T-cell (primary cell): ENCODE results near the gene ITSN1. TPM values are rescaled to one million over a fixed set of nuclear protein-coding genes. Genes with fewer than 3 reads are reported as not detected.
"Not testable (repeated sequence)": the region's sequence is repeated elsewhere in the genome, so short reads cannot be mapped to it uniquely, and the experiment has no call there.

Experiments
- ATAC-seq, 4 experiments: fragments of 200-7000 bp in 3 of 4; fragments of 150-1000 bp in 1 of 4; cut with Tn5 transposase; replicated peaks in 1 of 4; 1 replicate in 3 of 4; 2 replicates in 1 of 4; pipeline ENCODE4 v1.10.0; 2021; ENCODE audit warnings: moderate library complexity in 3 of 4, mild to moderate bottlenecking in 2 of 4, moderate number of reproducible peaks in 1 of 4
- CTCF ChIA-PET, 2 donors: fragments of 300-600 bp; sonication (Branson Sonifier 250); formaldehyde crosslinking; loops; one replicate each; lab custom pipeline; 2022; ENCODE audit warnings: antibody characterized with exemption in 2 of 2; lab: Charles Lee
- POLR2A ChIA-PET, 2 donors: fragments of 300-600 bp; sonication (Branson Sonifier 250); formaldehyde crosslinking; loops; one replicate each; lab custom pipeline; 2022; ENCODE audit warnings: antibody characterized with exemption in 2 of 2; lab: Charles Lee
- DNase-seq, 35 experiments: peaks; one replicate each; pipeline versions ENCODE4 v3.0.0 to v3.0.0-alpha.2; 2013 to 2023
- H3K27ac ChIP-seq: one replicate; pipeline ENCODE4 v1.5.1; 2013; ENCODE audit warnings: low read length
- H3K27me3 ChIP-seq, 2 experiments: replicated peaks in 1 of 2; 1 replicate in 1 of 2; 2 replicates in 1 of 2; pipeline versions ENCODE4 v1.6.1 to v1.7.0; 2013; ENCODE audit warnings: low read length in 1 of 2, mixed read lengths in 1 of 2; ENCODE audit not compliant: control insufficient read depth in 2 of 2, insufficient read depth in 2 of 2; ENCODE audit errors: extremely low read depth in 1 of 2
- H3K36me3 ChIP-seq, 2 donors: 1 replicate in 1 of 2; 2 replicates in 1 of 2; pipeline versions ENCODE4 v1.6.1 to v1.7.0; 2013; ENCODE audit warnings: low read length in 1 of 2; ENCODE audit not compliant: control insufficient read depth in 2 of 2, insufficient read depth in 1 of 2; ENCODE audit errors: extremely low read depth in 1 of 2
- H3K4me1 ChIP-seq, 2 experiments: 1 replicate in 1 of 2; 2 replicates in 1 of 2; pipeline versions ENCODE4 v1.6.1 to v1.7.0; 2013; ENCODE audit warnings: low read length in 2 of 2, mixed read lengths in 1 of 2; ENCODE audit not compliant: insufficient read depth in 2 of 2, control insufficient read depth in 1 of 2; ENCODE audit errors: extremely low read depth in 1 of 2
- H3K4me3 ChIP-seq, 2 donors: 1 replicate in 1 of 2; 2 replicates in 1 of 2; pipeline versions ENCODE4 v1.5.1 to v1.7.0; 2013; ENCODE audit warnings: mild to moderate bottlenecking in 2 of 2, low read length in 1 of 2, moderate library complexity in 1 of 2; ENCODE audit not compliant: control insufficient read depth in 1 of 2; ENCODE audit errors: extremely low read depth in 1 of 2
- H3K9me3 ChIP-seq: 2 replicates; pipeline ENCODE4 v1.7.0; 2013
- H3K27ac Mint-ChIP-seq, 2 donors: one replicate each; pipeline ENCODE4 v1.8.0; 2020 to 2021; ENCODE audit warnings: mild to moderate bottlenecking in 2 of 2, mixed read lengths in 2 of 2
- H3K27me3 Mint-ChIP-seq, 2 donors: one replicate each; pipeline ENCODE4 v1.8.0; 2021 to 2022; ENCODE audit warnings: mixed read lengths in 2 of 2
- H3K36me3 Mint-ChIP-seq: one replicate; pipeline ENCODE4 v1.8.0; 2021; ENCODE audit warnings: mixed read lengths
- H3K4me1 Mint-ChIP-seq, 3 donors: one replicate each; pipeline ENCODE4 v1.8.0; 2020 to 2022; ENCODE audit warnings: mixed read lengths in 3 of 3, mild to moderate bottlenecking in 1 of 3
- H3K4me3 Mint-ChIP-seq, 3 donors: one replicate each; pipeline ENCODE4 v1.8.0; 2020 to 2022; ENCODE audit warnings: mild to moderate bottlenecking in 3 of 3, mixed read lengths in 3 of 3, moderate library complexity in 3 of 3
- H3K9me3 Mint-ChIP-seq, 3 donors: one replicate each; pipeline ENCODE4 v1.8.0; 2020 to 2022; ENCODE audit warnings: mixed read lengths in 3 of 3
- WGBS: methylation state at CpG from one replicate; pipeline ENCODE4 v1.1.5; 2013; ENCODE audit warnings: missing lambda C conversion rate; ENCODE audit not compliant: insufficient coverage; 5-methylcytosine and 5-hydroxymethylcytosine counted together
- total RNA-seq, 35 experiments: library from RNA in 6 of 35; stranded (reverse) in 6 of 35; fragments of 120-200 nt in 1 of 35; gene quantifications; one replicate each; pipeline versions ENCODE4 v1.2.1 to v1.2.4 and lab custom pipeline; 2013 to 2026

Gene ITSN1
- total RNA-seq, 5 donors from 2014 or later (not counting 1 experiment from before 2014, with no cell fraction given) = 2.3 to 3.9 (median 3.0) TPM

GRCh38 chr21:33865176-33865575 is 222.9 kb downstream of the ITSN1 start:
- Histone ChIP-seq H3K27me3 (peaks cover 0 to 20% of the 10 kb centered on the region in 2 experiments), H3K4me1 (no peaks in the 10 kb centered on the region), H3K27ac (no peak overlapping the region), H3K36me3 (no peaks in the 10 kb centered on the region), H3K4me3 (no peak overlapping the region), H3K9me3 (no peaks in the 10 kb centered on the region)
- H3K9me3 Mint-ChIP-seq = no peaks in the 10 kb centered on the region
- ChIA-PET CTCF (no interaction called here), POLR2A (no interaction called here)
- peaks cover 5 to 9% of the 10 kb centered on the region in 2 donors for H3K27me3 Mint-ChIP-seq
- no peak overlapping the region for H3K4me3 Mint-ChIP-seq
- no peak overlapping the region for H3K27ac Mint-ChIP-seq
- WGBS = 92% methylated on average over 9 of the region's 9 CpGs
- ATAC-seq = no peak
- DNase-seq = no peak
- peaks cover 0 to 2% (median 1%) of the 10 kb centered on the region in 3 donors for H3K4me1 Mint-ChIP-seq
- H3K36me3 Mint-ChIP-seq = no peaks in the 10 kb centered on the region

DNA sequence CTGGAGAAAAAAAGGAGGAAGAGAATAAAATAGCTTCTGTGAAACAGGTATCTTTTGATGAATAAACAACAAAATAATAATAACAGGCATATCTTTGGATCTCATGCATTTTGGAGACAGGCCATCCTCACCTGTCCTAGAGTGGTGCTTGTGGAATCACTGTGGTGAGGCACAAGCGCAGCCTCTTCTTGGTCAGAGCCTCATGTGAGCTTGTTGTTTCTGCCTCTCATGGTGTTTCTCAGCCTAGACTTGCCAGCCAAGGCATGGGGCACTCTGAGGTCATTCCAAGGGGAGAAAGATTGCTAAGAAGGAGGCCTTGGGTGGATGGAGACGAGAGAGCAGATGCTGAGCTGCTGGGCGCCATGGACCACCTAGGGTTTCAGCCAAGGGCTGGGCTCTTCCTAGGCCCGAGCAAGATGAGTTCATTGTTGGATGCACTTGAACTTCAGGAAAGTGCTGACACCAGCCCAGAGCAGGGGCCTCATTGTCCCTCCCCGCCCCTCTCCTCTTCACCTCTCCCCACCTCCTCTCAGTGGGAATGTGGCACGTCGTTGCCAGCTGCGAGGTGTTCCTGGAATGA is 223.8 kb downstream of the ITSN1 start:
- ChIA-PET POLR2A (no interaction called here), CTCF (no interaction called here)
- Histone ChIP-seq H3K36me3 (no peaks in the 10 kb centered on the region), H3K4me1 (no peaks in the 10 kb centered on the region), H3K27ac (no peak overlapping the region), H3K9me3 (no peaks in the 10 kb centered on the region), H3K27me3 (peaks cover 0 to 13% of the 10 kb centered on the region in 2 experiments), H3K4me3 (no peak overlapping the region)
- Mint-ChIP-seq H3K27ac (no peak overlapping the region), H3K36me3 (no peaks in the 10 kb centered on the region), H3K4me3 (no peak overlapping the region), H3K4me1 (peaks cover 0 to 2% (median 1%) of the 10 kb centered on the region in 3 donors), H3K9me3 (no peaks in the 10 kb centered on the region), H3K27me3 (peaks cover 5 to 6% of the 10 kb centered on the region in 2 donors)
- DNase-seq (no peak), ATAC-seq (no peak)
- 78% methylated on average over 4 of the region's 8 CpGs for WGBS

DNA sequence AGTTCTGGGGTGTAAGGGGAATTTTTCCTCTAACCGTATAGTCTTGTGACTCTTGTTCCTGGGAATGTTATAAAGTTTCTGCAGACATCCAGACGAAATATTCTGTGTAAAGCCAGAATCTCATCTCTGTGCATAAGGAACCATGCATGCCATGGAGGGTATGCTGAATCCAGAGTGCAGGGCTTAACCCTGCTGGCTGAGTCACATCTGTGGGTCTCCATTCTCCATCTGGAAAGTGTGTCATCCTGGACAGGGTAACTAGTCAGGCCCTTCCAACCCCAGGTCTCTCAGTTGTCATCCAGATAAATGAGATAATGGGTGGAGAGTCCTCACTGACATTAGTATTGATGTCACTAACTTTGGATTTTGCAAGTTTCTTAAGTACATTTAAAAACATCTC is 224.5 kb downstream of the ITSN1 start:
- Mint-ChIP-seq H3K27me3 (peaks cover 5 to 6% of the 10 kb centered on the region in 2 donors), H3K36me3 (no peaks in the 10 kb centered on the region), H3K9me3 (no peaks in the 10 kb centered on the region), H3K4me1 (peaks cover 0 to 2% (median 1%) of the 10 kb centered on the region in 3 donors), H3K27ac (no peak overlapping the region), H3K4me3 (no peak overlapping the region)
- no peaks in the 10 kb centered on the region for H3K4me1 ChIP-seq
- no peaks in the 10 kb centered on the region for H3K36me3 ChIP-seq
- no peak for ATAC-seq
- H3K4me3 ChIP-seq = no peak overlapping the region
- WGBS = 67% methylated on average over 1 of the region's 2 CpGs
- peaks cover 0 to 13% of the 10 kb centered on the region in 2 experiments for H3K27me3 ChIP-seq
- no peaks in the 10 kb centered on the region for H3K9me3 ChIP-seq
- no peak overlapping the region for H3K27ac ChIP-seq
- DNase-seq = no peak
- POLR2A ChIA-PET = no interaction called here
- CTCF ChIA-PET = no interaction called here

- H3K27ac Mint-ChIP-seq, H3K4me1 Mint-ChIP-seq, DNase-seq, ATAC-seq, H3K9me3 Mint-ChIP-seq, POLR2A ChIA-PET, H3K4me3 ChIP-seq, H3K9me3 ChIP-seq, H3K27ac ChIP-seq, H3K36me3 Mint-ChIP-seq, H3K36me3 ChIP-seq, H3K27me3 Mint-ChIP-seq, H3K4me1 ChIP-seq: not testable (repeated sequence)
- H3K27me3 ChIP-seq = peaks cover 0 to 13% of the 10 kb centered on the region in 2 experiments
- WGBS = no CpG with 5 or more reads among the region's 13 CpGs
- H3K4me3 Mint-ChIP-seq = peak overlapping the region; percentile 52 to 64 (median 59)
- CTCF ChIA-PET = interaction anchor here (0.6 kb wide), 3 partner anchors 32 to 162 kb away, joined by 3 to 4 read pairs (median 3); no protein-coding TSS in a partner anchor
Measured at GRCh38 chr21:33867868-33868267, 225.6 kb downstream of the ITSN1 start.

DNA sequence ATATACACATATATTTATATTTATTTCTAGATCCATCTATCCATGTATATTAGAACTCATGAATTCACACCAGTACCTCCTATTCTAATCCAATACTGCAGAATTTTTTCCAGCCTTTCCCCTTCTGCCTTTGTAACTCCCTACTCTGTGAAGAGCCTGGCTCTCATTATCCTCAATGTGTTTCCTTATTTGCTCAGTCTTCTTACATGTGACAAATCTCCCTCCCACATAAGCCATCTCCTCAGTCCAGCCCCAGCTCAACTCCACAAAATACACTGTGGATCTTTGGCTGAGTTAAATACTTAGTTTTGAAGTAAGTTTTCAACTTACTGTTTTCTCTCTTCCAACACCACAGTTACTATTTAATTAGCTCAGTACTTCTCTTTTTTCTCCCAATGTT is 227.6 kb downstream of the ITSN1 start:
- peaks cover 0 to 2% (median 1%) of the 10 kb centered on the region in 3 donors for H3K4me1 Mint-ChIP-seq
- Histone ChIP-seq H3K27ac (no peak overlapping the region), H3K4me1 (no peaks in the 10 kb centered on the region), H3K4me3 (no peak overlapping the region), H3K36me3 (no peaks in the 10 kb centered on the region), H3K9me3 (no peaks in the 10 kb centered on the region), H3K27me3 (peaks cover 0 to 15% of the 10 kb centered on the region in 2 experiments)
- no peak overlapping the region for H3K4me3 Mint-ChIP-seq
- ChIA-PET POLR2A (no interaction called here), CTCF (interaction anchor here in 1 of 2 donors (1.0 kb wide), 1 partner anchor 478 kb away, joined by 3 read pairs; no protein-coding TSS in a partner anchor)
- H3K36me3 Mint-ChIP-seq = no peaks in the 10 kb centered on the region
- peaks cover 0 to 2% of the 10 kb centered on the region in 2 donors for H3K27me3 Mint-ChIP-seq
- H3K27ac Mint-ChIP-seq = no peak overlapping the region
- no peaks in the 10 kb centered on the region for H3K9me3 Mint-ChIP-seq
- DNase-seq (no peak), ATAC-seq (no peak)

GRCh38 chr21:33870768-33871167 is 228.5 kb downstream of the ITSN1 start:
- Histone ChIP-seq H3K27me3 (peaks cover 0 to 17% of the 10 kb centered on the region in 2 experiments), H3K36me3 (no peaks in the 10 kb centered on the region), H3K4me1 (no peaks in the 10 kb centered on the region), H3K9me3 (no peaks in the 10 kb centered on the region), H3K4me3 (no peak overlapping the region), H3K27ac (no peak overlapping the region)
- Mint-ChIP-seq H3K36me3 (no peaks in the 10 kb centered on the region), H3K4me1 (peaks cover 0 to 2% (median 1%) of the 10 kb centered on the region in 3 donors), H3K27me3 (peaks cover 0 to under 1% of the 10 kb centered on the region in 2 donors), H3K4me3 (no peak overlapping the region), H3K9me3 (no peaks in the 10 kb centered on the region), H3K27ac (no peak overlapping the region)
- ChIA-PET POLR2A (no interaction called here), CTCF (interaction anchor here in 1 of 2 donors (1.0 kb wide), 1 partner anchor 477 kb away, joined by 3 read pairs; no protein-coding TSS in a partner anchor)
- WGBS = 17% methylated on average over 1 of the region's 4 CpGs
- ATAC-seq (no peak), DNase-seq (no peak)
